ENCODE measurements around the gene TNFSF12. TPM values are rescaled to one million over a fixed set of nuclear protein-coding genes. Genes with fewer than 3 reads are reported as not detected.
A peak's percentile ranks its signal among the peaks of the same experiment; 100 is the strongest.

TNFSF12 gene
- total and polyA plus RNA-seq, 9 of the 15 experiments (the other 6 are each of a cell fraction or from before 2014, with no cell fraction given): 0.03 to 0.95 (median 0.19) TPM; not detected in 3

GRCh38 chr17:7513850-7514419 is 34.9 kb upstream of the TNFSF12 start:
- ChIA-PET POLR2A (interaction anchor here (0.6 to 1.3 kb wide), 6 partner anchors 13 to 128 kb away, joined by 3 to 4 read pairs (median 3); no protein-coding TSS in a partner anchor), CTCF (ENCODE audit: low intra/inter-chr PET ratio) (interaction anchor here (0.7 to 2.1 kb wide), 2 partner anchors 15 to 47 kb away, joined by 3 to 16 read pairs; no protein-coding TSS in a partner anchor)
- H2AFZ ChIP-seq (ENCODE audit: low read depth, low read length): no peak overlapping the region
- BruUV-seq (replicated peaks): no TSS peak
- H3K27me3 ChIP-seq (ENCODE audit: control insufficient read depth in 2 of 2, insufficient read depth in 2 of 2, low read length in 2 of 2): no peaks in the 10 kb centered on the region
- intact Hi-C loops (cut with micrococcal nuclease) (loop anchor here (1.0 kb wide), 1 partner anchor 47 kb away; the partner anchor contains the start of gene SENP3), in situ Hi-C loops (cut with MboI) (no loop called here)
- H3K27ac ChIP-seq (ENCODE audit: extremely low read depth, low read depth, low read length): no peak overlapping the region
- WGBS (ENCODE audit: insufficient coverage, low coverage, missing lambda C conversion rate): 90% methylated on average over 14 of the region's 17 CpGs
- H3K79me2 ChIP-seq (ENCODE audit: control insufficient read depth, insufficient read depth, low read length): no peaks in the 10 kb centered on the region
- no peak overlapping the region for H3K9ac ChIP-seq (ENCODE audit: insufficient read depth in 1 of 2, low read depth in 2 of 2, low read length in 2 of 2)
- no peak overlapping the region for H3K4me3 ChIP-seq
- DNase-seq (ENCODE audit: extremely low read depth in 1 of 4, low spot score in 3 of 4) (peak in 1 of 4 experiments; percentile 11), ATAC-seq (no peak), FAIRE-seq (no peak)
- H4K20me1 ChIP-seq (replicated peaks; ENCODE audit: control insufficient read depth, insufficient read depth, low read length): no peaks in the 10 kb centered on the region
- H3K9me1 ChIP-seq (ENCODE audit: control insufficient read depth, insufficient read depth, low read length): peaks cover 3% of the 10 kb centered on the region
- H3K4me2 ChIP-seq (ENCODE audit: insufficient read depth, low read length): no peak overlapping the region
- TF ChIP-seq TFE3 (CRISPR knock-in tag; IDR thresholded peaks at IDR 0.05) (no peak), IRF2 (CRISPR knock-in tag; IDR thresholded peaks at IDR 0.05) (no peak), ZFP30 (CRISPR knock-in tag; IDR thresholded peaks at IDR 0.05; ENCODE audit: borderline replicate concordance) (no peak), HDAC8 (tag; IDR thresholded peaks at IDR 0.05) (no peak), ZNF79 (CRISPR knock-in tag; IDR thresholded peaks at IDR 0.05; ENCODE audit: low read depth) (no peak), TBL1XR1 (IDR thresholded peaks at IDR 0.05; ENCODE audit: low read length in 2 of 2) (no peak), SMARCE1 (IDR thresholded peaks at IDR 0.05) (no peak), ZEB2 (IDR thresholded peaks at IDR 0.05) (no peak), SLC30A9 (CRISPR knock-in tag; IDR thresholded peaks at IDR 0.05) (no peak), GATAD2B (IDR thresholded peaks at IDR 0.05; ENCODE audit: borderline replicate concordance) (no peak), FIP1L1 (IDR thresholded peaks at IDR 0.05; ENCODE audit: low read depth, low read length, poor library complexity, severe bottlenecking) (no peak)
- TF ChIP-seq, protein P1, sequence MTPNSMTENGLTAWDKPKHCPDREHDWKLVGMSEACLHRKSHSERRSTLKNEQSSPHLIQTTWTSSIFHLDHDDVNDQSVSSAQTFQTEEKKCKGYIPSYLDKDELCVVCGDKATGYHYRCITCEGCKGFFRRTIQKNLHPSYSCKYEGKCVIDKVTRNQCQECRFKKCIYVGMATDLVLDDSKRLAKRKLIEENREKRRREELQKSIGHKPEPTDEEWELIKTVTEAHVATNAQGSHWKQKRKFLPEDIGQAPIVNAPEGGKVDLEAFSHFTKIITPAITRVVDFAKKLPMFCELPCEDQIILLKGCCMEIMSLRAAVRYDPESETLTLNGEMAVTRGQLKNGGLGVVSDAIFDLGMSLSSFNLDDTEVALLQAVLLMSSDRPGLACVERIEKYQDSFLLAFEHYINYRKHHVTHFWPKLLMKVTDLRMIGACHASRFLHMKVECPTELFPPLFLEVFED (CRISPR knock-in tag; conservative IDR thresholded peaks at IDR 0.05): no peak
- H3K36me3 ChIP-seq (ENCODE audit: control insufficient read depth, insufficient read depth, low read length): peaks cover 48% of the 10 kb centered on the region; the same call in 2 of the 3 replicates
- H3K4me1 ChIP-seq (replicated peaks in 1 of 2; ENCODE audit: control insufficient read depth in 2 of 2, insufficient read depth in 2 of 2, low read length in 2 of 2): no peaks in the 10 kb centered on the region; a peak in 1 of 5 replicates
- no peaks in the 10 kb centered on the region for H3K9me3 ChIP-seq (replicated peaks; ENCODE audit: control insufficient read depth, insufficient read depth, low read depth, low read length)
